ENCODE results near the gene LECT2.

LECT2 gene

DNA sequence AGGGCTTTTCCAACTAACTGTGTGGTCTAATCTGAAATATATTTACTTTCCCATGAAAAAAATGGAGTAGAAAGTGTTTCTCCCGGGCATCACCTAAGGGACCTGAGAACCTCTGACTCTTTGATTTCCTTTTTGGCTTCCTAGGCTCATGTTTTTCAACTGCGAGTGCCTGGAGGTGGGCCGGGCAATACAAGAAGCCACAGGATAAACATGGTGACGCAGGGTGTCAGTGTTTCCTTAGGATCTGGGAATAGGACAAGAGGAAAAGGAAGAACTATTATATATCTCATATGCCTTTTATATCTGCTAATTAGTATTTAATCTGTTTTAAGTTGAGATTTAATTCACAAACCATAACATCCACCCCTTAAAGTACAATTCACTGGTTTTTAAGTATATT lies 11.4 kb upstream of the LECT2 start:
- WGBS, 2 experiments: 79 to 87% methylated on average over 4 of the region's 4 CpGs

DNA sequence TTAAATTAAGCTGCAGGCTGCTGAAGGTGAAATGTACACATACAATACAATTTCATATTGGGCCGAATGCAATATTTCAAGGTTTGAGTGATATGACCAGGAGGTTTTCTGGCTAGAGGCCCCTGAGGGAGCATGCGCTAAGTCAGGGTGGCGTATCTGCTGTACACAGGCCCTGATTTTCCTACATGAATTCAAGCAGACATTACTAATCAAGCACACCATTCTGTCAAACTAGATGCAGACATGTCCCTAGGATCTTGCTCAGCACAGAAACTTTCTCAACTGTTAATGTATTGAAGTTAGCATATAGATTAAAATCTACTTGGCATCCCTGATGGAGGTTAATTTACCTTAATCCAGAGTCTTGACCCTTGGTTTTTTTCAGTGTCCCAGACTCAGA lies 10.7 kb upstream of the LECT2 start:
- no peak overlapping the region for H3K4me3 ChIP-seq (ENCODE audit: insufficient read depth, low read depth, low read length)
- no peak overlapping the region for H3K27ac ChIP-seq (ENCODE audit: insufficient read depth, low read depth, low read length, poor library complexity, severe bottlenecking)
- H3K27me3 ChIP-seq (ENCODE audit: control insufficient read depth, insufficient read depth, low read length, poor library complexity, severe bottlenecking): no peaks in the 10 kb centered on the region
- WGBS, 2 experiments: 94% methylated on average over 3 of the region's 3 CpGs
- no peaks in the 10 kb centered on the region for H3K36me3 ChIP-seq (ENCODE audit: control insufficient read depth, insufficient read depth, low read length)
- H3K4me1 ChIP-seq (ENCODE audit: control insufficient read depth, insufficient read depth, low read length): no peaks in the 10 kb centered on the region
- H3K9me3 ChIP-seq (ENCODE audit: control insufficient read depth, low read length): no peaks in the 10 kb centered on the region

More for the DNA sequence above, 11.4 kb upstream of the LECT2 start:
- Histone ChIP-seq H3K9me3 (ENCODE audit: control insufficient read depth, low read length) (no peaks in the 10 kb centered on the region), H3K4me3 (ENCODE audit: insufficient read depth, low read depth, low read length) (no peak overlapping the region), H3K27ac (ENCODE audit: insufficient read depth, low read depth, low read length, poor library complexity, severe bottlenecking) (no peak overlapping the region), H3K36me3 (ENCODE audit: control insufficient read depth, insufficient read depth, low read length) (no peaks in the 10 kb centered on the region), H3K4me1 (ENCODE audit: control insufficient read depth, insufficient read depth, low read length) (no peaks in the 10 kb centered on the region), H3K27me3 (ENCODE audit: control insufficient read depth, insufficient read depth, low read length, poor library complexity, severe bottlenecking) (no peaks in the 10 kb centered on the region)

DNA sequence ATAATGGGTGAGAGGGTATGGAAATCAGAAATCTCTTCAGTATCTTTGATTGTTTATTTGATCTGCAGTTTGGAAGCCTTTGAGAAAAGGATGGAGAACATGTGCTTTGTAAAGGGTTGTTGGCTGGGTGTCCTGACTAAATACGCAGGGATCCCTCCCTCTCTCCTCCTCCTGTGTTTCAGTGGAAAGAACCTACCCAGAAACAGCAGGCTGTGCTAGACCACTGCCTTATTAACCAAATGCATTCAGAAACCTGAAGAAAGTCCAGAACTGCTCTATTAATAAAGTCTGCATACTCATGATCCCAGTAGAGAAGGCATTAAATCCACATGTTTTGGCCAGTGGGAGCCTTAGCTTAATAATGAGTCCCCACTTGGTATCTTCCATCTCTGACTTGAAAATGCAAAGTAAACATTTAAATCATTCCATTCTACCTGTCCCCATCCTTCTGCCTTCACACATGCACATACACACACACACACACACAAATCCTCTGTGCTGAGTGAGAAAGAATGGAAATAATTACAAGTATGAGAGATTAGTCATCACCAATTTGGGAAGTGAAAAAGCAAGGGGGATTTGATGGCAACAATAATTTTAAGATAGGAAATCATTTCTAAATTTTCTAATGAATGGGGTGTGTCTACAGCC lies 10.0 kb upstream of the LECT2 start:
- Histone ChIP-seq H3K4me3 (ENCODE audit: insufficient read depth, low read depth, low read length) (no peak overlapping the region), H3K36me3 (ENCODE audit: control insufficient read depth, insufficient read depth, low read length) (no peaks in the 10 kb centered on the region), H3K27me3 (ENCODE audit: control insufficient read depth, insufficient read depth, low read length, poor library complexity, severe bottlenecking) (no peaks in the 10 kb centered on the region), H3K27ac (ENCODE audit: insufficient read depth, low read depth, low read length, poor library complexity, severe bottlenecking) (no peak overlapping the region), H3K4me1 (ENCODE audit: control insufficient read depth, insufficient read depth, low read length) (no peaks in the 10 kb centered on the region), H3K9me3 (ENCODE audit: control insufficient read depth, low read length) (no peaks in the 10 kb centered on the region)
- 82% methylated on average over 1 of the region's 1 CpG for WGBS, 2 experiments

DNA sequence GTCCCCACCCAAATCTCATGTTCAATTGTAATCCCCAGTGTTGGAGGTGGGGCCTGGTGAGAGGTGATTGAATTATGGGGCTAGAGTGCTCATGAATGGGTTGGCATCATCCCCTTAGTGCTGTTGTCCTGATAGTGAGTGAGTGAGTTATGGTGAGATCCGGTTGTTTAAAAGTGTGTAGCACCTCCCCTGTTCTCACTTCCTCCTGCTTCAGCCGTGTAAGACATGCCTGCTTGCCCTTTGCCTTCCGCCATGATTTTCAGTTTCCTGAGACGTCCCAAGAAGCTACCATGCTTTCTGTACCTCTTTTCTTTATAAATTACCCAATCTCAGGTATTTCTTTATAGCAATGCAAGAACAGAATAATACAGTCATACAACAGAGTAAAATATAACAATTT lies 742 bp upstream of the LECT2 start:
- Histone ChIP-seq H3K4me1 (ENCODE audit: control insufficient read depth, insufficient read depth, low read length) (no peaks in the 10 kb centered on the region), H3K9me3 (ENCODE audit: control insufficient read depth, low read length) (no peaks in the 10 kb centered on the region), H3K27ac (ENCODE audit: insufficient read depth, low read depth, low read length, poor library complexity, severe bottlenecking) (no peak overlapping the region), H3K27me3 (ENCODE audit: control insufficient read depth, insufficient read depth, low read length, poor library complexity, severe bottlenecking) (peaks cover 4% of the 10 kb centered on the region), H3K4me3 (ENCODE audit: insufficient read depth, low read depth, low read length) (no peak overlapping the region), H3K36me3 (ENCODE audit: control insufficient read depth, insufficient read depth, low read length) (no peaks in the 10 kb centered on the region)
- WGBS, 2 experiments: 83 to 84% methylated on average over 4 of the region's 4 CpGs

DNA sequence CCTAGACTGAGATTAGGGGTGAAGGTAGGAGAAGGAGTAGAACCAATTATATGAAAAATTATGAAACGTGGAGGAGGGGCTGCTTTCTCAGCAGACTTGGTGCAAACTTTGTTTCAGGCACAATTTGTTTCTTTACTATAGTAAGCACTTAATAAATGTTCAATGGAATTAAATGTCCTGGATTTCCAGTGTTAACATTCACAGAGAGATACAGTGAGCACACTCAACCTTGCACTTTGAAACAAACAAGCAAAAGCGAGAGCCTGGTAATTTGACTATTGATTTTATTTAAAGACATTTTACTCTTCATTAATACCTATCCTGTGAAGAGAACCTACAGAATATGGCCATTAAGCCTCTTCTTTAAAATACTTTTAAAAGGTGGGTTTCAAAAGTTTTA lies 933 bp downstream of the LECT2 start:
- no peaks in the 10 kb centered on the region for H3K9me3 ChIP-seq (ENCODE audit: control insufficient read depth, low read length)
- no peak overlapping the region for H3K4me3 ChIP-seq (ENCODE audit: insufficient read depth, low read depth, low read length)
- H3K27me3 ChIP-seq (ENCODE audit: control insufficient read depth, insufficient read depth, low read length, poor library complexity, severe bottlenecking): peaks cover 4% of the 10 kb centered on the region
- no peaks in the 10 kb centered on the region for H3K36me3 ChIP-seq (ENCODE audit: control insufficient read depth, insufficient read depth, low read length)
- WGBS, 2 experiments: 85 to 100% methylated on average over 1 to 2 of the region's 2 CpGs
- H3K4me1 ChIP-seq (ENCODE audit: control insufficient read depth, insufficient read depth, low read length): no peaks in the 10 kb centered on the region
- H3K27ac ChIP-seq (ENCODE audit: insufficient read depth, low read depth, low read length, poor library complexity, severe bottlenecking): no peak overlapping the region

DNA sequence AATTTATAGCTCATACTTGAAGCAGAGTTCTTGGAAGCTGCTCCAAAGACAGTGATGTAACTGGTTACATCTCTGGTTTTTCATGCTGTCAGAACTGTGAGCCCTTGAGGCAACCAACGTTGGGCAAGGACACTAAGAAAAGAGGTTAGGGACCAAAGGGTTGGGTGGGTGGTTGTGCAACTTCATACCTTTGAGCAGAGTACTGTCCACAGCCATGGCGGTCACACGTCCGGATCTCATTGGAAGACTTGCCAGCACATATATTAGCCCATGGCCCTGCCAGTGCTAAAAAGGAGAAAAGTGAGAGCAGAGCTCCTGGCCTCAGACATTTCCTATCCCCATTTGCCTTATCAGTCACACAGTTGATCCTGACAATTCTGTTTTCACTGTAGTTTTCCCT lies 2.1 kb downstream of the LECT2 start:
- Histone ChIP-seq H3K27me3 (ENCODE audit: control insufficient read depth, insufficient read depth, low read length, poor library complexity, severe bottlenecking) (peaks cover 4% of the 10 kb centered on the region), H3K4me1 (ENCODE audit: control insufficient read depth, insufficient read depth, low read length) (no peaks in the 10 kb centered on the region), H3K36me3 (ENCODE audit: control insufficient read depth, insufficient read depth, low read length) (no peaks in the 10 kb centered on the region), H3K27ac (ENCODE audit: insufficient read depth, low read depth, low read length, poor library complexity, severe bottlenecking) (no peak overlapping the region), H3K9me3 (ENCODE audit: control insufficient read depth, low read length) (no peaks in the 10 kb centered on the region), H3K4me3 (ENCODE audit: insufficient read depth, low read depth, low read length) (no peak overlapping the region)
- WGBS, 2 experiments: 92% methylated on average over 4 of the region's 4 CpGs

DNA sequence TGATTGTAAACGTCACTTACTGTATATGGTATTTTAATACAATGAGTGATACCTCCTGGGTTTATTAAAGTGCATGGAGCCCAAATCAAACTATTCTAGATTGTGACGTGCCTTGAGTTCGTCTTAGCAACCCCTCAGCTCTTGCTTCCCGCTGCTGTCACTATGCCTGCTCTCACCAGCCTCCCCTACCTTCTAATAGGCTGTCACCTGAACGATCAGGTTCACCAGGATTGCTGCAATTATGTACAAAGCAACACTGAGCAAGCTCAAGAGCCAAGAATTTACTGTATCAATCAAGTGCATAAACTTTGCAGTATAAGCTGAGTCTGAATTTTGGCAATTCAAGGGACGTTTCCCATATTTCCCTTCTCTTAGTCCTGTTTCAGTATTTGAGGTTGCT lies 3.0 kb downstream of the LECT2 start:
- Histone ChIP-seq H3K36me3 (ENCODE audit: control insufficient read depth, insufficient read depth, low read length) (no peaks in the 10 kb centered on the region), H3K27ac (ENCODE audit: insufficient read depth, low read depth, low read length, poor library complexity, severe bottlenecking) (no peak overlapping the region), H3K27me3 (ENCODE audit: control insufficient read depth, insufficient read depth, low read length, poor library complexity, severe bottlenecking) (peaks cover 4% of the 10 kb centered on the region), H3K9me3 (ENCODE audit: control insufficient read depth, low read length) (no peaks in the 10 kb centered on the region), H3K4me1 (ENCODE audit: control insufficient read depth, insufficient read depth, low read length) (no peaks in the 10 kb centered on the region), H3K4me3 (ENCODE audit: insufficient read depth, low read depth, low read length) (no peak overlapping the region)
- WGBS, 2 experiments: 89% methylated on average over 5 to 6 of the region's 6 CpGs

DNA sequence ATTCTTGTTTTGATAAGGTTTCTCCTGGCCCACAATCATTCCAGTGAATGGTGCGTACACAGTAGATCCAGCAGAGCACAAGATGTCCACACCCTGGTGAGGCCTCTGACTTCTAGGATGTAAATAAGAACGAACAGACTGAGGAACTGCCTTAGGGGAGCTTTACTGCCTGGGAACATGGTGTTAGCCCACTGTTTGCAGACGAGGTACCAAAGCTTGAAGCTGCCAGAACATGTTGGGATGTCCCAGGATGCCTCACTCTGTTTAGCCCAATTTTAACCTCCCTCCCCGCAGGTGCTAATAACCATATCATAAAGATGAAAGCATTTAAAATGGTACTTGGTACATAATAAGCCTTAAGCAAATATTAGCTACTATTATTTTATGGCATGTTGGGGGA lies 3.5 kb downstream of the LECT2 start:
- peaks cover 4% of the 10 kb centered on the region for H3K27me3 ChIP-seq (ENCODE audit: control insufficient read depth, insufficient read depth, low read length, poor library complexity, severe bottlenecking)
- no peaks in the 10 kb centered on the region for H3K4me1 ChIP-seq (ENCODE audit: control insufficient read depth, insufficient read depth, low read length)
- H3K36me3 ChIP-seq (ENCODE audit: control insufficient read depth, insufficient read depth, low read length): no peaks in the 10 kb centered on the region
- no peak overlapping the region for H3K27ac ChIP-seq (ENCODE audit: insufficient read depth, low read depth, low read length, poor library complexity, severe bottlenecking)
- no peak overlapping the region for H3K4me3 ChIP-seq (ENCODE audit: insufficient read depth, low read depth, low read length)
- WGBS, 2 experiments: 81 to 88% methylated on average over 3 to 4 of the region's 4 CpGs
- H3K9me3 ChIP-seq (ENCODE audit: control insufficient read depth, low read length): no peaks in the 10 kb centered on the region

DNA sequence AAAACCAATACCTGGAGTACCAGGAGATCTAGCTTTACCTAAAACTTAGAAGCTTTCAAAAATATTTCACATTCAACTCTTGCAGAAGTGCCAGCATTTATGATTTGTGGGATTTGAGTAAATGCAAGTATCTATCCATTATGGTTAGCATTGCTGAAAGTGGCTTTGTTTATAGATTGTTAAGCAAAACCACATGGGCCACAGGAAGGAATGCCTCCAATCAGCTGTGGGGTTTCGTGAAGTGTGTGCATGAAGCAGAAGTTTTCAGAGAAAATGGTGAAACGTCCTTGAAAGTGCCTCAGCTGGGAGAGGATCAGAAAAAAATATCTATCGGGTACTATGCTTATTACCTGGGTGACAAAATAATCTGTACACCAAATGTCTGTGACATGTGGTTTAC lies 4.2 kb downstream of the LECT2 start:
- Histone ChIP-seq H3K27ac (ENCODE audit: insufficient read depth, low read depth, low read length, poor library complexity, severe bottlenecking) (no peak overlapping the region), H3K4me3 (ENCODE audit: insufficient read depth, low read depth, low read length) (no peak overlapping the region), H3K9me3 (ENCODE audit: control insufficient read depth, low read length) (no peaks in the 10 kb centered on the region), H3K4me1 (ENCODE audit: control insufficient read depth, insufficient read depth, low read length) (no peaks in the 10 kb centered on the region), H3K27me3 (ENCODE audit: control insufficient read depth, insufficient read depth, low read length, poor library complexity, severe bottlenecking) (peaks cover 4% of the 10 kb centered on the region), H3K36me3 (ENCODE audit: control insufficient read depth, insufficient read depth, low read length) (no peaks in the 10 kb centered on the region)
- WGBS, 2 experiments: 89 to 94% methylated on average over 3 of the region's 3 CpGs

DNA sequence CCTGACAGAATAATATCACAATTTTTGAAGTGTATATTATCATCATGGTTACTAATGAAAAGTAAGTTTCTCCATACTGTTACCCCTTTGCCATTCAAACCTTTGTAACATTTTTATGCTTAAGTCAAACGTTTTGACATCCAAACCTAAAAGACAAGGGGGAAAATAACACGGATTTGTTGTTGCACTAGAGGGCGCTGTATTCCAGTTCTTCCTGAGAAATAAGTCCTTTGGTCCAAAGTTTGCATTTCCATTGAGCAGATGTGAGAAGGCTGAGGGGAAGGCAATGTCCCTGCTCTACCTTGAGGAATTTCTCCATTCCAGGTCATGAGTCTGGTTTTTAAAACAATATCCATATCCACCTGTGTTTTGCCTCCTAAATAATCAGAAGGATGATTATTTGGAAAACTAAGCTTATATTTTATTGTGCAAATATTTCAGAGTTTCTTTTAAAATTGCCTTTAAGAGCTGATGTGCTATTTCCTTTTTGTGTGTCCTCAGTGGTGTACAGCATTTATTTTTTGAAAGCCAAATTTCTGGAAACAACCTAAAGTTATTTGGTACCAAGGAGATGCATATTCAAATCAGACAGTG lies 9.7 kb downstream of the LECT2 start:
- Histone ChIP-seq H3K27ac (ENCODE audit: insufficient read depth, low read depth, low read length, poor library complexity, severe bottlenecking) (no peak overlapping the region), H3K36me3 (ENCODE audit: control insufficient read depth, insufficient read depth, low read length) (no peaks in the 10 kb centered on the region), H3K4me3 (ENCODE audit: insufficient read depth, low read depth, low read length) (no peak overlapping the region), H3K27me3 (ENCODE audit: control insufficient read depth, insufficient read depth, low read length, poor library complexity, severe bottlenecking) (no peaks in the 10 kb centered on the region), H3K4me1 (ENCODE audit: control insufficient read depth, insufficient read depth, low read length) (no peaks in the 10 kb centered on the region), H3K9me3 (ENCODE audit: control insufficient read depth, low read length) (no peaks in the 10 kb centered on the region)
- WGBS, 2 experiments: 0 to 2% methylated on average over 3 of the region's 3 CpGs
